ENCODE measurements around the gene BACE2. TPM values are rescaled to one million over a fixed set of nuclear protein-coding genes. Genes with fewer than 3 reads are reported as not detected.

Gene BACE2
- total and polyA plus RNA-seq, 2 donors (not counting 3 experiments of a cell fraction or from before 2014, with no cell fraction given), result 113 to 184 TPM

DNA sequence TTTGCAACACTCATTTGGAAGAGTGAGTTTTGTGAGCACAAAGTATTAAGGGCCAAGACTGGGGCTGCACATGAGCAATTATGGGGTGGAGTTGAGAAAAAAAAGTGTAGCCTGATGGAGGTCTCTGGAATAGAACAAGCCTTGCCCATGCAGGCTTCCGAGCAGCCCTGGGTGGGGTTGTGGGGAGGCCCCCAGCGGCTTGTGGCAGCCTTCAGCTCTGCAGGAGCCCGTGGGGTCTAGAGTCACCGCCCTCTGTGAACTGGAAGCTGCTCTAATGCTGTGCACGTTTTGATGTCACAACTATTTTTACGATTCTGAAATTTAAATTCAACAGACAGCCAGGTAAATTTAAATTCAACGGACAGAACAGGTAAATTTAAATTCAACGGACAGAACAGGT is 58.9 kb downstream of the BACE2 start:
- DNase-seq (ENCODE audit: low read depth, low spot score) (no peak), FAIRE-seq (no peak)
- dilution Hi-C loops (cut with MboI; ENCODE audit: extremely low pct_ligation_motif_present, low sequenced_read_pairs) (no loop called here), intact Hi-C loops (cut with micrococcal nuclease) (no loop called here)
- Histone ChIP-seq H3K4me2 (ENCODE audit: insufficient read depth, low read length) (no peak overlapping the region), H3K27ac (ENCODE audit: insufficient read depth, low read depth, low read length) (no peak overlapping the region), H2AFZ (ENCODE audit: low read depth, low read length) (no peak overlapping the region), H3K27me3 (ENCODE audit: control insufficient read depth in 2 of 2, insufficient read depth in 2 of 2, low read length in 2 of 2) (no peaks in the 10 kb centered on the region), H3K36me3 (ENCODE audit: control insufficient read depth in 2 of 2, extremely low read depth in 1 of 2, insufficient read depth in 2 of 2, low read length in 2 of 2) (peaks cover 0 to 14% of the 10 kb centered on the region in 2 experiments), H3K4me3 (replicated peaks in 1 of 3; ENCODE audit: insufficient read depth in 1 of 3, low read depth in 1 of 3, low read length in 3 of 3) (no peak overlapping the region), H3K9me1 (replicated peaks; ENCODE audit: control insufficient read depth, extremely low read depth, insufficient read depth, low read length) (no peaks in the 10 kb centered on the region), H4K20me1 (replicated peaks; ENCODE audit: control insufficient read depth, extremely low read depth, insufficient read depth, low read length) (no peaks in the 10 kb centered on the region), H3K79me2 (ENCODE audit: control insufficient read depth, insufficient read depth, low read length) (no peaks in the 10 kb centered on the region), H3K4me1 (ENCODE audit: control insufficient read depth, extremely low read depth, insufficient read depth, low read length) (no peaks in the 10 kb centered on the region), H3K9me3 (replicated peaks; ENCODE audit: control insufficient read depth, insufficient read depth, low read length) (no peaks in the 10 kb centered on the region), H3K9ac (replicated peaks; ENCODE audit: extremely low read depth, insufficient read depth, low read length) (no peak overlapping the region)
- POLR2A ChIA-PET, result no interaction called here
- CTCF ChIA-PET, result no interaction called here
- no TSS peak for BruUV-seq (replicated peaks)
- TF ChIP-seq FOS (IDR thresholded peaks at IDR 0.05; ENCODE audit: borderline replicate concordance, insufficient read depth, low read length), result no peak
- TF ChIP-seq MYC (IDR thresholded peaks at IDR 0.05; ENCODE audit: low read depth, low read length), result no peak
- no peak for TF ChIP-seq POLR2AphosphoS5 (IDR thresholded peaks at IDR 0.05; ENCODE audit: insufficient read depth, low read depth, low read length)
- no peak for TF ChIP-seq POLR2A (IDR thresholded peaks at IDR 0.05; ENCODE audit: low read depth, low read length)
- TF ChIP-seq, protein P1, sequence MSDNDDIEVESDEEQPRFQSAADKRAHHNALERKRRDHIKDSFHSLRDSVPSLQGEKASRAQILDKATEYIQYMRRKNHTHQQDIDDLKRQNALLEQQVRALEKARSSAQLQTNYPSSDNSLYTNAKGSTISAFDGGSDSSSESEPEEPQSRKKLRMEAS (IDR thresholded peaks at IDR 0.05; ENCODE audit: insufficient read depth, insufficient read length), result no peak
- no peak for TF ChIP-seq GATA2 (IDR thresholded peaks at IDR 0.05; ENCODE audit: insufficient read depth, insufficient read length, low read depth, low read length)
- TF ChIP-seq JUN (IDR thresholded peaks at IDR 0.05; ENCODE audit: borderline replicate concordance, insufficient read depth, insufficient read length, low read depth), result no peak
- TF ChIP-seq EZH2 (IDR thresholded peaks at IDR 0.05; ENCODE audit: borderline replicate concordance, low read depth, low read length, severe bottlenecking), result no peak
- TF ChIP-seq, protein P2, sequence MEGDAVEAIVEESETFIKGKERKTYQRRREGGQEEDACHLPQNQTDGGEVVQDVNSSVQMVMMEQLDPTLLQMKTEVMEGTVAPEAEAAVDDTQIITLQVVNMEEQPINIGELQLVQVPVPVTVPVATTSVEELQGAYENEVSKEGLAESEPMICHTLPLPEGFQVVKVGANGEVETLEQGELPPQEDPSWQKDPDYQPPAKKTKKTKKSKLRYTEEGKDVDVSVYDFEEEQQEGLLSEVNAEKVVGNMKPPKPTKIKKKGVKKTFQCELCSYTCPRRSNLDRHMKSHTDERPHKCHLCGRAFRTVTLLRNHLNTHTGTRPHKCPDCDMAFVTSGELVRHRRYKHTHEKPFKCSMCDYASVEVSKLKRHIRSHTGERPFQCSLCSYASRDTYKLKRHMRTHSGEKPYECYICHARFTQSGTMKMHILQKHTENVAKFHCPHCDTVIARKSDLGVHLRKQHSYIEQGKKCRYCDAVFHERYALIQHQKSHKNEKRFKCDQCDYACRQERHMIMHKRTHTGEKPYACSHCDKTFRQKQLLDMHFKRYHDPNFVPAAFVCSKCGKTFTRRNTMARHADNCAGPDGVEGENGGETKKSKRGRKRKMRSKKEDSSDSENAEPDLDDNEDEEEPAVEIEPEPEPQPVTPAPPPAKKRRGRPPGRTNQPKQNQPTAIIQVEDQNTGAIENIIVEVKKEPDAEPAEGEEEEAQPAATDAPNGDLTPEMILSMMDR (IDR thresholded peaks at IDR 0.05; ENCODE audit: extremely low read depth in 1 of 2, insufficient read depth in 1 of 2, low read depth in 1 of 2, low read length in 2 of 2), result no peak
